ENCODE measurements around the gene TRMT11. TPM values are rescaled to one million over a fixed set of nuclear protein-coding genes. Genes with fewer than 3 reads are reported as not detected.
"Not testable (repeated sequence)": the region's sequence is repeated elsewhere in the genome, so short reads cannot be mapped to it uniquely, and the experiment has no call there.

TRMT11 gene
- total RNA-seq, 1 donor from 2014 or later, result 19.7 TPM

DNA sequence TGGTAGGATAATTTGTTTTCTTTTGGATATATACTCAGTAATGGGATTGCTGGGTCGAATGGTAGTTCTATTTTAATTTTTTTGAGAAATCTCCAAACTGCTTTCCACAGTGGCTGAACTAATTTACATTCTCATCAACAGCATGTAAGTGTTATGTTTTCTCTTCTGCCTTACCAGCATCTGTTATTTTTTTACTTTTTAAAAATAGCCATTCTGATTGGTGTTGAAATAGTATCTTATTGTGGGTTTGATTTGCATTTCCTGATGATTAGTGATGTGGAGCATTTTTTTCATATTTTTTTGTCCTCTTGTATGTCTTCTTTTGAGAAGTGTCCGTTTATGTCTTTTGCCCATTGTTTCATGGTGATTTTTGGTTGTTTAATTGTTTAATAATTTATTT is 17.8 kb upstream of the TRMT11 start:
- H3K4me3 ChIP-seq (ENCODE audit: low read depth, low read length), result no peak overlapping the region
- TF ChIP-seq, protein P1, sequence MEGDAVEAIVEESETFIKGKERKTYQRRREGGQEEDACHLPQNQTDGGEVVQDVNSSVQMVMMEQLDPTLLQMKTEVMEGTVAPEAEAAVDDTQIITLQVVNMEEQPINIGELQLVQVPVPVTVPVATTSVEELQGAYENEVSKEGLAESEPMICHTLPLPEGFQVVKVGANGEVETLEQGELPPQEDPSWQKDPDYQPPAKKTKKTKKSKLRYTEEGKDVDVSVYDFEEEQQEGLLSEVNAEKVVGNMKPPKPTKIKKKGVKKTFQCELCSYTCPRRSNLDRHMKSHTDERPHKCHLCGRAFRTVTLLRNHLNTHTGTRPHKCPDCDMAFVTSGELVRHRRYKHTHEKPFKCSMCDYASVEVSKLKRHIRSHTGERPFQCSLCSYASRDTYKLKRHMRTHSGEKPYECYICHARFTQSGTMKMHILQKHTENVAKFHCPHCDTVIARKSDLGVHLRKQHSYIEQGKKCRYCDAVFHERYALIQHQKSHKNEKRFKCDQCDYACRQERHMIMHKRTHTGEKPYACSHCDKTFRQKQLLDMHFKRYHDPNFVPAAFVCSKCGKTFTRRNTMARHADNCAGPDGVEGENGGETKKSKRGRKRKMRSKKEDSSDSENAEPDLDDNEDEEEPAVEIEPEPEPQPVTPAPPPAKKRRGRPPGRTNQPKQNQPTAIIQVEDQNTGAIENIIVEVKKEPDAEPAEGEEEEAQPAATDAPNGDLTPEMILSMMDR (conservative IDR thresholded peaks at IDR 0.05; ENCODE audit: low read depth, low read length), result no peak

DNA sequence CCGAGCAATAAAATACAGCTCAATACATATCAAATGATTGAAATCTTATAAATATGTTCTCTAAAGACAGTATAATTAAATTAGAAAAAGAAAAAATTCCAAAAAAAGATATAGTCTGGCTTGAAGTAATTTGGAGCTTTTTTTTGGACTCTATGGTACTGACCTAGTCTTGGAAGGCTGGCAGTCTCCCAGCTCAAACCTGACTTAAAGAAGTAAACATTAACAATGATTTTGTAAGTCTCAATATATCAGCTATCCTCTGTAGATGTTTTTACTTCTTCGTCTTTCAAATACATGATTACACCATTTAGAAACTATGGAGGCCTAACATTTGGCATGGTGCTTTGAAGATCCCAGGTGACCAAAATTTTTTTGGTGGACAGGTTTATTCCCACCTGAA is 15.6 kb upstream of the TRMT11 start:
- TF ChIP-seq, protein P1 (conservative IDR thresholded peaks at IDR 0.05; ENCODE audit: low read depth, low read length), result no peak
- no peak overlapping the region for H3K4me3 ChIP-seq (ENCODE audit: low read depth, low read length)
- no peak for DNase-seq (ENCODE audit: low read depth)

More for the DNA sequence above, 17.8 kb upstream of the TRMT11 start:
- no peak for DNase-seq (ENCODE audit: low read depth)

DNA sequence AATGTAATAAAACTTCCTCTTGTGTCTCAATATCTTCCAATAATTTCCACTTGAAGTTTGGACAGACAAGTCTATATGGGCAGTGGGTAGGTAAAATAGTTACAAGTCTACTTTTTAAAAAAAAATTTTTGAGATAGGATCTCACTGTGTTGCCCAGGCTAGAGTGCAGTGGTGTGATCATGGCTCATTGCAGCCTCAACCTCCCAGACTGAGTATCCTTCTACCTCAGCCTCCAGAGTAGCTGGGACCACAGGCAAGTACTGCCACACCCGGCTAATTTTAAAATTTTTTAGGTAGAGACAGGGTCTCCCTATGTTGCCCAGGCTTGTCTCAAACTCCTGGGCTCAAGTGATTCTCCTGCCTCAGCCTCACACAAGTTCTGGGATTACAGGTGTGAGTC is 13.9 kb upstream of the TRMT11 start:
- H3K4me3 ChIP-seq (ENCODE audit: low read depth, low read length); DNase-seq (ENCODE audit: low read depth): not testable (repeated sequence)

DNA sequence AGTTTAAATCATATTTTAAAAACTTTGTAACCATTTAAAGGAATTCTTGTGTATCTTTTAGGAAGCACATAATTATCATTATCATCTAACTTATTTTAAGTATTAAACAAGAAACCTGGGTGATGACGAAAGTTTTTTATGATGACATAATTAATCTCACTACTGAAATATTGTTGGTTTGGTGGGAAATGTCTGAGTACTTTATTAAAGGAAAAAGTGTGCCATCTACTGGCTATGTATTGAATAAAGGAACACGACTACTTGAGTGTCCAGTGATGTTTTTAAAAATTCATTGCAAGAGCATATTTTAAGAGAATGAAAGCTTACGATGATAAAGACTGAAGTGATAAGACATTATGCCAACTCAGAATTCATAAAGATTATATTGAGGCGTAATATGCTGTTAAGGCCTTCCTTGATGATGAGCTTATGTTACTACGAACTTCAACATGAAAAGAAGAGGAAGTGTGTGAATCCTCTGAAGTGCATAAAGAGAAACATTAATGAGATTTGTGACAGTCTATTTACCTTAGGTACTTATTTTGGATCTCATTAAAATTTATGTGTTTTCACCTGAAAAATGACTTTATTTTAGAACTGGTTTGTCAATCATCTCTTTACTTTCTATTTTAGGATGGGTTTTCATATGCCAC is 12.0 kb upstream of the TRMT11 start:
- TF ChIP-seq, protein P1 (conservative IDR thresholded peaks at IDR 0.05; ENCODE audit: low read depth, low read length), result peak; percentile 60
- no peak overlapping the region for H3K4me3 ChIP-seq (ENCODE audit: low read depth, low read length)
- no peak for DNase-seq (ENCODE audit: low read depth)

DNA sequence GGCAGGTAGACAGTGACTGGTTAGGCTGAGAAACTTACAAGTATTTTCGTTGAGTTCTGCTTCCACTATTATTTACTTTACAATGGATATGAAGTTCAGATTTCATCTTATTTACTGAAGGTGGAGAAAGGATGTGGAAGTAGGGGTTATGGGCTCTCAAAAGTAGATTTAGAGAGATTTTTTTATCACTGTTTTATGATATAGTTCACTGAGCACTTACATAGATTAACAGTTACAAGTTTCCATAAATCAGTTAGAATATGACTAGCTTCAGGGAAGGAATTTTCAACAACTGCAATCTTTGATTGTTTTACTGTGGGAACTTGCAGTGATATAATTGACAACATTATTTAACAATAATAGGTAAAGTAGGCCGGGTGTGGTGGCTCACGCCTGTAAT is 7.2 kb upstream of the TRMT11 start:
- TF ChIP-seq, protein P1 (conservative IDR thresholded peaks at IDR 0.05; ENCODE audit: low read depth, low read length), result no peak
- no peak overlapping the region for H3K4me3 ChIP-seq (ENCODE audit: low read depth, low read length)
- no peak for DNase-seq (ENCODE audit: low read depth)

DNA sequence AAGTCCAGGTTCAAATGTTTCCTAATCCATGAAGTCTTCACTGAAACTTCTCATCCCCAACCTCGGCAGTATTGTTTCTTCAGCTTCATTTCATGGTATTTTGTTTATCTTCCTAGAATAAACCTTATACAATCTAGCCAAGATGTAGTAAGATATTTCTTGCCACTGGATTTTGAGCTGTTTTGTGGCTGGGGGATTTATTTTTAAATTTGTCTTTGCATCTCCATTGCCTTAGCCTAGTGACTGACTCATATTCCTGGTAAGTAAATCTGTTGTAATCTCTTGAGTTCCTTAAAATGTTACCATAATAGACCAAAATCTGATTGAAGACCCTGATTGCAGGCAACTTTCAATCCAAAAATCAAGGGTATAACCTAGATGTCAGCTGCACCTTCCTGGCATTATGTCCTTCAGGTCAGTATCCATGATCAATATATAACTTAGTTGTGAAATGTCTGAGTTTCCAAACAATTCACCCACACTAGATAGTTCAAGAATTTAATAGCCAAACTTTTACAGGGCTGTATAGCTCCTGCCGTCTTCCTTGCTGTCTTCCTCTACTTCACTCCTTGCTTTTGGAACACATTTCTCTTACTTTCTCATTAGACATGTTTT is 4.7 kb upstream of the TRMT11 start:
- no peak for DNase-seq (ENCODE audit: low read depth)
- TF ChIP-seq, protein P1 (conservative IDR thresholded peaks at IDR 0.05; ENCODE audit: low read depth, low read length), result no peak
- H3K4me3 ChIP-seq (ENCODE audit: low read depth, low read length), result no peak overlapping the region

DNA sequence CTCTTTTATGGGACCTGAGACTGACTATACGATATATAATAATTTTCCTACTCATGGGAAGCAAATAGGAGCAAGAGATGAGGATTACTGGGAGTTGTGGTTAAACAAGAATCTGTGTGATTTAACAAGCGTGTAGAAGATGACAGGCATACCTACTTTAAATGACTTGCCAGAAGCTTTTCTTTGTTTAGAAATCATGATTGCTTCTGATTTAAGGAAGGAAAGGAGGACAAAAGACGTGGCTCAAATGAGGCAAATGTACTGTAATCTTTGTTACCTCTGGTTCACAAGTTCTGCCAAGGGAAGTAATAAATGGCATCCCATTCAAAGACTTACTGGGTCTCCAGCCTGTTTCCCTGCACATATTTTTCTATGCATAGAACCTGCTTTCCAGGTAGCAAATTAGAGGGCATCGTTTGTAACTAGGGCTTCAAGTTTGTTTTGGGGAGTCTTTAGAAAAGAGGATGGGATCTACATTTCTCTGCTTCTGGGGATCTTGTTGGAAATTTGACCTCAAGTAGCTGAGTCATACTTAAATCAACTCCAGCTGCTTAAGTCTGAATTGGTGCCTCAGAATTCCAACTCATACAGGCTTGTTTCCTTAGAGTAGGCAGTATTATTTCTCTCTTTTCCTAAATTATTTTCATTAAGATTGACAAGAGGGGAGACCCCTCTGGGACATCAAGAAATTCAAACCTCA is 2.9 kb upstream of the TRMT11 start:
- TF ChIP-seq, protein P1 (conservative IDR thresholded peaks at IDR 0.05; ENCODE audit: low read depth, low read length), result no peak
- H3K4me3 ChIP-seq (ENCODE audit: low read depth, low read length), result no peak overlapping the region
- no peak for DNase-seq (ENCODE audit: low read depth)

All from epithelial cell of proximal tubule (primary cell).